HG02973 (cell line): Measurements from ENCODE around the gene CKB.
A peak's percentile ranks its signal among the peaks of the same experiment; 100 is the strongest.
"Not testable (repeated sequence)": the region's sequence is repeated elsewhere in the genome, so short reads cannot be mapped to it uniquely, and the experiment has no call there.

Source experiments
- ATAC-seq: cut with Tn5 transposase; IDR thresholded peaks from one replicate; pipeline ENCODE4 v1.9.1; 2021; ENCODE audit warnings: moderate library complexity; ENCODE audit not compliant: unreplicated experiment

The CKB gene

DNA sequence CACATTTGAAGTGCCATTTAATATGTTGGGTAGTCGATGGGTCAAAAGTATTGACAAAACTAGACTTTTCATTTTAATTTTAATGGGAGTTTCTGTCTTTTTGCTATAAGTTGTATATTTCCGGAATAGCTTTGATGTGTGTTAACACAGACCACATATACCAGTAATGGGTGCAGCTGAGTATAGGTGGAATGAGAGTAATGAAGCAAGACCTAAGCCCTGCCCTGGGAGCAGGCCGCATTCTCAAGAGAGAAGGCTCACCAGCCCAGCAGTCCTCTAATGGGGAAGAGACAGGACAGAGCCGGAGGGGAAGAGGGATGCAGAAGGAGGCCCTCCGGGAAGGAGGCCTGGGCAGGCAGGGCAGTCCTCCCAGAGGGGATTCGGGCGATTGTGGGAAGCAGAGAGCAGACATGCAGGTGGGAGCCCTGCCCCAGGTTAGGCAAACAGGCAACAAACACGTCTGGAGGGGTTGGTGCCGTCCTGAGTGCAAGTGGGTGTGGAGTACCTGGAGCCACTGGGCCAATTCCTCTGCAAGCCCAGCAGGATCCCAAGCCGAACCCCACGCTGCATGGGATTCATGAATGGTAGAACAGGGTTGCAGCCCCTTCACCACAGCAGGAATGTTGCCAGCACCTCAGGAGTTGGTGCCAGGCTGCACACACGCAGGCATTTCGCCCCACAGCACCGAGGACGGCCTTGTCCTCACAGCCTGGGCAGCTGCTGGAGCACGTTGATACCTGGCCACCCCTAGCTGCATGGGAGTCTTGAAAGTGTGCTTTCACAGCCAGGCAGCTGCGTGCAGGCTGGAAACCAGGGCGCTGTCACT lies 7.8 kb downstream of the CKB start:
- ATAC-seq: no peak

DNA sequence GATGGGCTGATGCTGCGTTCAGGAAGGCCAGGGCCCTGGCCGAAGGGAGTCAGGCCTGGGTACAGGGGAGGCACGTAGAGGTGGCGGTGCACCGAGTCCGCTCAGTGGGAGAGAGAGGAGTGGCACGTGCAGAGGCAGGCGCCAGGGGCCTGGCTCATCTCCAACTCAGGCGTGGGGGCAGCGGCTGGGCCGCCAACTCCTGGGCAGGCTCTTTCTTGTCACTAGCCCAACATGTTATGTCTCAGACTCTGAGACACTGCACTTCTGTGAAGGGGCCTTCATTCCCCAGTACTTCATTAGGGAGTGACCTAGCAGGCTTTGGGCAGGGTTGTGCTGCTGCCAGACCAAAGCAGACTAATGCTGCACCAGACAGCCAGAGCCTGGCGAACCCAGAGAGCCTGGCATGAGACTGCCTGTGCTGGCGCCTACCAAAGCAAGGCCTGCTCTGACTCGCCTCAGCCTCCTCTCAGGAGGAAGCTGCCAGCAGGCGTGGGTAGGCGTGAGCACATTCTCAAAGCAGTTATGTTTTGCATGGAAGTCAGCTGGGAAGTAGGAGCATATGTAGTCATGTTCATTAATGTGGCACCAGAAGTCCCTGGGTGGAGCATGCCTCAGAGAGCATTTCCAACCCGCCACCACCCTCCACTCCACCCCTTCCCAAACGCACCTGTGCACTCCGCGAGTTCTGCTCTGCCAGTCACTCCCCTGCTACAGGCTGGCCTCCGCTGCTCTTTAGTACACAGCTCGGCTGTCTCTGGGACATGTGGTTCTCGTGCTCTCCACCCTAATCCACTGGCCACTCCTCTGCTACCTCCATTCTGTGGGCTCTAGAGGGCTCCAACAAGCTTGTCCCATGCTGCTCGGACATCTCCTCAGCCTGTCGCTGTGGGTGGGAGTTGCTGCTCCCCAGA lies 9.7 kb downstream of the CKB start:
- no peak for ATAC-seq

- not testable (repeated sequence) for ATAC-seq
Measured at GRCh38 chr14:103512180-103512579, 10.4 kb downstream of the CKB start.

DNA sequence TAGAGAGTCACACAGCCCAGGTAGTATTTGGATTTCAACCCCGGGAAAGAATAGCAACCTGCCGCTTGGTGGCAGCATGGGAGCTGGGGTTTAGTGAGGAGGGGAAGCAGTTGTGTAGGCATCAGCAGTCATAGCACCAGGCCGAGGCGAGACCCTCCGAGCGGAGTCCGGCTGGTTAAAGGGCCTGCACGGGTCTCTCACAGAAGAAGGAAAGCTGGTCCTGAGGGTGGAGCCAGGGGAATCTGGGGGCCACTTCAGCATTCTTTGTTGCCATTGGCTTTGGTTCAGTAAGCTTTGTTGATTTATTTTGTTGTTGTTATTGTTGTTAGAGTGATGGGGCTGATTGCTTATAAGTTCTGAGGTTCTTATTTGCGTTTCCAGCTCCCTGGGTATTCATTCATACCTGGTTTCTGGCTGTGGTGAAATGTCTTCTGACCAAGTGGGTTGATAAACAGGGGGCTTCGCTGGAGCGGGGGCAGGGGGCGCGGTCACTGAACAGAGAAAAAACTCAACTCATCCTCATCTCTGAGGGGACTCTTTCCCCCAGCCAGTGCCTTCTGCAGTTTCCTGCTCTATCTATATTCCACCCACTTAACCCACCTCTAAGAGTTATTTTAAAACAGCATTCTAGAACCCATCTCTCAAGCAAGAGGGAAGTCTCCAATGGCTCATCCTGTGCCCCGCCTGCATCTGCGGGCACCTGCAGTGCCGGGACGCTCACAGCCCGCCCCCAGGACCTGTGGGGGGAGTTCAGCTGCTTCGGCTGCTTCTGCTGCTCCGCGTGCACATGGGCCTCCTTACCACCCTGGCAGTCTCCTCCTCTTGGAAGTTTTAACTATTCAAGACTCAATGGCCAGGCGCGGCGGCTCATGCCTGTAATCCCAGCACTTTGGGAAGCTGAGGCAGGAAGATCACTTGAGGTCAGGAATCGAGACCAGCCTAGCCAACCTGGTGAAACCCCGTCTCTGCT lies 11.6 kb downstream of the CKB start:
- ATAC-seq: no peak

DNA sequence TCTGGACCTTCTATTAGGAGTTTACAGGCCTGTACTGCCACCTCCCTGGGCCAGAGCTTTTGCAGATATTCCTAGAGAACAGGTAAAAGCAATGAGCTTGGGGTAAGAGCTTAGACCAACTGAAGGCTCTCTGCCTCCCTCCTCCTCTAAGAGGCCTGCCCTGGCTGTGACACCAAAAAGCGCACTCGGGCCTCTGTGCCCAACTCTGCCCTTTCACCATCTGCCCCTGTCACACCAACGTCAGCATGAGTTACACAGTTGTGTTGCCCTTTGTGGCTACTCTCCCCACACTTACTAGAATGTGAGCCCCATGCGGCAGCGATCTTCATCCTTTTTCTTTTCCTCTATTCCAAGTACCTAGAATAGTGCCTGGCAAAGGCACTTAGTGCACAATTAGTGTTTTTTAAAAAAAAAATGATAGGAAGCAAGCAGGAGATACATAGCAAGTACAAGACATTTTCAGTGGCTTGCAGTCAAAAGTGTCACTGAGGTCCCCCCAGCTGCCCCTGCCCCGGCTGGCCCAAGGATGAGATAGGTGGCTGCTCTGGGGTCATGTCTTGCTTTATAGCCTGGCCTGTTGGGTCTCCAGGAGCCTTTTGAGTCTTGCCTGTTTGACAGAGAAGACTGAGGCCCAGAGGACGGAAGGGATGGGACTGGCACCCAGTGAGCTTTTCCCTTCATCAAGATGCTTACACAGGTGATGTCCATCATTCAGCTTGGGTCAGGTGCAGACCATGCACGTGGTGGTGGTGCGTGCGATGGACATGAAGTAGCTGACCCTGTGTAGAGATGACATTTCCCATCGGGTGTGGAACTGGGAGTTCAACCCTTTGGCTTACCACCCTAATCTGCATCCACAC lies 12.5 kb downstream of the CKB start:
- ATAC-seq: no peak

DNA sequence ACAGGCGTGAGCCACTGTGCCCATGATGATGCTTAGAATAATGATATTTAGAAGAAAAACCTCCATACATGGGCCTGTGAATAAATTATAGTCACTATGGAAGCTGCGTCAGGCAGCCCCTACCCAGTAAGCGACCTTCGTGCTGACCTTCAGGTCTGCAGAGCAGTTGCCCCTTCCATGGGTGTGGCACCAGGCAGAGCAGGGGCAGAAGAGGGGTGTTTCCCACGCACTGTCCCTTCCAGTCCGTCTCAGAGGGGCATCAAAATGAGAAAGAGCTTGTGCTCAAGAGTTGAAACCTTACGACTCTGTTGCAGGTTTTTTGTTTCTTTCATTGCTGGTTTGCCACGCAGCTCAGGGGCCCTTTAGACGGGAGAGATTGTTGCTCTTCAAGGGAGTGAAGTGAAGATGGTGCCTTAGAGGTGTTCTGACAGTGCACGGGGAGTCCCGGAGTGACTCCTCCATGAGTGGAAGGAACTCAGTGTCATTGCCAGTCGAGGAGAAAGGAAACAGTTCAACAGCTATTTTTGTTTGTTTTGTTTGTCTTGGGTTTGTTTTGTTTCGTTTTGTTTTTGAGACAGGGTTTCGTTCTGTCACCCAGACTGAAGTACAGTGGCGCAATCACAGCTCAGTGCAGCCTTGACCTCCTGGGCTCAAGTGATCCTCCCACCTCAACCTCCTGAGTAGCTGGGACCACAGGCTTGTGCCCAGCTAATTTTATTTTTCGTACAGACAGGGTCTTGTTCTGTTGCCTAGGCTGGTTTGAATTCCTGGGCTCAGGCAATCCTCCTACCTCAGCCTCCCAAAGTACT lies 13.9 kb downstream of the CKB start:
- no peak for ATAC-seq

DNA sequence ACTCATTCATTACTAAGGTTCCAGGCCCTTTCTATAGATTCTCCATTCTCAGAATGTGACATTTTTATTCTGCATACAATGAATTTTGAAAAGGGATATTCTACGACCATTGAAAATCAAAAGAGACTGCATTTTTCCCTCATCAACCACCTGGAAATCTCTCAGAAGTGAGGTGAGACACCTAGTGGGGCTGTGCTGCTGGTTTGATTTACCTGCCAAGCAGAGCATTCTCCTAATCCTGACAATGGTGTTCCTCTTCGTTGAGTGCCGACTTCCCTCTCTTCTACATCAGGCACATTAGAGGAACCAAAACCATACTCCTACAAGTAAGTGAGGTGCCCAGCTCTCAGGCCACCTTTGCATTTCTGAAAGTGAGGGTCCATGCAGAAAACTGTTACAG lies 14.9 kb downstream of the CKB start:
- ATAC-seq: no peak

GRCh38 chr14:103504991-103505565 lies 17.6 kb downstream of the CKB start:
- no peak for ATAC-seq

DNA sequence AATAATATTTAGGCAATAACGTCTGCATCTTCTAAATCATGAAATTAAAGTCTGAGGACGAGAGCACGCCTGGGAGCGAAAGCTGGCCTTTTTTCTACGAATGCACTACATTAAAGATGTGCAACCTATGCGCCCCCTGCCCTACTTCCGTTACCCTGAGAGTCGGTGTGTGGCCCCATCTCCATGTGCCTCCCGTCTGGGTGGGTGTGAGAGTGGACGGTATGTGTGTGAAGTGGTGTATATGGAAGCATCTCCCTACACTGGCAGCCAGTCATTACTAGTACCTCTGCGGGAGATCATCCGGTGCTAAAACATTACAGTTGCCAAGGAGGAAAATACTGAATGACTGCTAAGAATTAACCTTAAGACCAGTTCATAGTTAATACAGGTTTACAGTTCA lies 19.3 kb downstream of the CKB start:
- ATAC-seq: no peak

DNA sequence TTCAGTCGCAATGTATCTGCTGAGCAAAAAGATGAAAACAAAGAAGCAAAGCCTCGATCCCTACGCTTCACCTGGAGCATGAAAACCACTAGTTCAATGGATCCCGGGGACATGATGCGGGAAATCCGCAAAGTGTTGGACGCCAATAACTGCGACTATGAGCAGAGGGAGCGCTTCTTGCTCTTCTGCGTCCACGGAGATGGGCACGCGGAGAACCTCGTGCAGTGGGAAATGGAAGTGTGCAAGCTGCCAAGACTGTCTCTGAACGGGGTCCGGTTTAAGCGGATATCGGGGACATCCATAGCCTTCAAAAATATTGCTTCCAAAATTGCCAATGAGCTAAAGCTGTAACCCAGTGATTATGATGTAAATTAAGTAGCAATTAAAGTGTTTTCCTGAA lies 19.8 kb downstream of the CKB start:
- ATAC-seq: no peak

- no peak for ATAC-seq
Measured at GRCh38 chr14:103501921-103502669, 20.5 kb downstream of the CKB start.

DNA sequence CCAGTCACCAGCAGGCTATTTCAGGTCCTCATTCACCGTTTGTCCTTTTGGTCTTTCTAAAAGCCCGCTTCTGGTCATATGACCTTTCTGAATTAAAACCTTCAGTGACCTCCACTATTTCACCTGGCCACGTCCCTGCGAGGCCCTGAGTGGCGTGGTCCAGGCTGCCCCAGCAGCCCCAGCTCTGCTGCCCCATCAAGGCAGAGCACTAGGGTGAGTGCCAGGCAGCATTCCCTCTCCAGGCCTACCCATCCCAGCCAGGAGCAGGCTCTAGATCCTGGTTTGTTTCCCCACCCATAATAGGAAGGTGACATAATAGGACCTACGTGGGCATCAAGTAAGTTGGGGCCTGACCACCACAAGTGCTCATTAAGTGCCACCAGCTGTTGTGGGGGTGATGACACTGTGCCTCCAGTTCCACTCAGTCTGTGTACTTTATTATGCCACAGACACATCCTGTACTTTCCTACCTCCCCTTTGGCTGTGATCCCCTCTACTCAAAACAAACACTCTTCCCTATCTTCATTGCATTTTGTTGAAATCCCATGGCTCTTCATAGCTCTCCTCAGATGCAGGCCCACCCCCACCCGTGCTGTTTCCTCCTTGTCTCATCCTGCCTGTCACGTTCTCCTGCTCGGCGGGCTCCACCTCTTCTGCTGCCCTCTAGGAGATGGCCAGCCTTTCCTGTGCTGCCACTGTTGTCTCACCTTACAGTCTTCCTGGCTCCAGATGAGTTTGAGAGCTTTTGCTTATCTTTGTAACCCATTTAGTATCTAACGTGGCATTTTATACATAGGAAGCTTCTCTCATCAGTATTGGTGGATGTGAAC lies 21.4 kb downstream of the CKB start:
- no peak for ATAC-seq

GRCh38 chr14:103500148-103500990 lies 22.3 kb downstream of the CKB start:
- peak; percentile 63 for ATAC-seq

GRCh38 chr14:103499709-103500108 lies 22.9 kb downstream of the CKB start:
- ATAC-seq: no peak

- no peak for ATAC-seq
Measured at GRCh38 chr14:103496776-103497175, 25.9 kb downstream of the CKB start.

DNA sequence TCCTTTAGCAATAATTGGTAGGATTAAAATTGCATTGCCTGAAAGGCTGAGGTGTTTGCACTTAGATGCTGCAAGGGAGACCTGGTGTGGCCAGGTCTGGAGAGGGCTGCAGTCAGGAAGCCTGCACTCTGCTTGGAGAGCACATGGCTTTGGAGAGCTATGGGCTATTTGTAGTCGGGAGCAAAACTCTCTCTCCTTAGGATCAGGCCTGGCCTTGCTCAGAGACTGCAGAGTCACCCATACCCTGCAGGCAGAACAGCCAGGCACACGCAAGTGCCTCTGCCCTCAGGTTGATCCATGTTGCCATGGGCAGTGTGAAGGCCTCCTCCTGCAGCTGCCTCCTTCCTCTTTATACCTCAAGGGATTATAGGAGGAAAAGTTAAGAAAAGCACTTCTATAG lies 26.8 kb downstream of the CKB start:
- no peak for ATAC-seq
